HepG2 (cell line): ENCODE results near the gene UPB1. TPM values are rescaled to one million over a fixed set of nuclear protein-coding genes. Genes with fewer than 3 reads are reported as not detected.

Source experiments
- BORCS8-MEF2B ChIP-seq: sonication (generic); formaldehyde crosslinking; IDR thresholded peaks from 2 replicates; pipeline ENCODE4 v1.8.0; 2022; ENCODE audit warnings: mild to moderate bottlenecking, missing genetic modification reagents
- CBX1 ChIP-seq: IDR thresholded peaks from one replicate; pipeline ENCODE4 v1.6.1; 2016; ENCODE audit warnings: antibody characterized with exemption, low read depth
- CERS6 ChIP-seq: sonication (generic); formaldehyde crosslinking; IDR thresholded peaks from 2 replicates; pipeline ENCODE4 v1.5.0; 2020; ENCODE audit warnings: missing genetic modification reagents
- EED ChIP-seq: sonication (generic); formaldehyde crosslinking; IDR thresholded peaks from 2 replicates; pipeline ENCODE4 v1.5.0; 2020; ENCODE audit warnings: mild to moderate bottlenecking, missing genetic modification reagents
- GLI4 ChIP-seq: sonication (generic); formaldehyde crosslinking; IDR thresholded peaks from 2 replicates; pipeline ENCODE4 v1.5.1; 2020; ENCODE audit warnings: missing genetic modification reagents, mild to moderate bottlenecking, moderate library complexity, borderline replicate concordance
- HCFC1 ChIP-seq: fragments of 150-350 bp; IDR thresholded peaks from 2 replicates; pipeline ENCODE4 v1.6.1; 2014; ENCODE audit warnings: low read depth, low read length
- KDM2A ChIP-seq: sonication (generic); formaldehyde crosslinking; IDR thresholded peaks from 2 replicates; pipeline ENCODE4 v1.4.0; 2020; ENCODE audit warnings: low read depth, missing genetic modification reagents, borderline replicate concordance
- KDM6A ChIP-seq: IDR thresholded peaks from 2 replicates; pipeline ENCODE4 v1.6.1; 2016; ENCODE audit warnings: low read depth
- MAFG ChIP-seq: sonication (generic); formaldehyde crosslinking; IDR thresholded peaks from 2 replicates; pipeline ENCODE4 v1.5.1; 2020; ENCODE audit warnings: mild to moderate bottlenecking, missing genetic modification reagents
- MATR3 ChIP-seq: sonication (generic); formaldehyde crosslinking; IDR thresholded peaks from 2 replicates; pipeline ENCODE4 v1.4.0; 2020; ENCODE audit warnings: missing genetic modification reagents
- MXI1 ChIP-seq: IDR thresholded peaks from 3 replicates; pipeline ENCODE4 v1.6.1; 2012; ENCODE audit warnings: low read depth, low read length, inconsistent platforms, borderline replicate concordance
- NCOA1 ChIP-seq: sonication (generic); formaldehyde crosslinking; IDR thresholded peaks from 2 replicates; pipeline ENCODE4 v1.9.0; 2021; ENCODE audit warnings: missing genetic modification reagents
- NFKB2 ChIP-seq: sonication (generic); formaldehyde crosslinking; IDR thresholded peaks from 2 replicates; pipeline ENCODE4 v1.4.0; 2020; ENCODE audit warnings: missing genetic modification reagents, borderline replicate concordance
- NR1H2 ChIP-seq: sonication (generic); formaldehyde crosslinking; IDR thresholded peaks from 2 replicates; pipeline ENCODE4 v1.8.1; 2022; ENCODE audit warnings: low read depth, missing genetic modification reagents, borderline replicate concordance
- RFXANK ChIP-seq: IDR thresholded peaks from 2 replicates; pipeline ENCODE4 v1.6.1; 2016
- SMARCE1 ChIP-seq: fragments of 450-650 bp; IDR thresholded peaks from 2 replicates; pipeline ENCODE4 v1.6.1; 2017; ENCODE audit warnings: borderline replicate concordance
- SP140L ChIP-seq: sonication (generic); formaldehyde crosslinking; IDR thresholded peaks from 2 replicates; pipeline ENCODE4 v1.4.0; 2020; ENCODE audit warnings: missing genetic modification reagents, borderline replicate concordance
- SP4 ChIP-seq: sonication (generic); formaldehyde crosslinking; IDR thresholded peaks from 2 replicates; pipeline ENCODE4 v1.8.1; 2023; ENCODE audit warnings: mild to moderate bottlenecking, missing genetic modification reagents
- TFAP4 ChIP-seq: sonication (generic); IDR thresholded peaks from 2 replicates; pipeline ENCODE4 v1.6.1; 2016; ENCODE audit warnings: low read depth, borderline replicate concordance
- TGIF2 ChIP-seq: IDR thresholded peaks from 2 replicates; pipeline ENCODE4 v1.6.1; 2016; ENCODE audit warnings: control low read depth, missing compliant biosample characterization
- ZKSCAN8 ChIP-seq: IDR thresholded peaks from 2 replicates; pipeline ENCODE4 v1.6.1; 2016; ENCODE audit warnings: borderline replicate concordance, missing genetic modification reagents, missing compliant biosample characterization
- ZNF430 ChIP-seq: sonication (generic); formaldehyde crosslinking; IDR thresholded peaks from 2 replicates; pipeline ENCODE4 v1.9.0; 2021; ENCODE audit warnings: mild to moderate bottlenecking, missing genetic modification reagents
- ZNF737 ChIP-seq: sonication (generic); formaldehyde crosslinking; IDR thresholded peaks from 2 replicates; pipeline ENCODE4 v1.5.0; 2020; ENCODE audit warnings: missing genetic modification reagents, mild to moderate bottlenecking, borderline replicate concordance
- ZNF747 ChIP-seq: sonication (generic); formaldehyde crosslinking; IDR thresholded peaks from 2 replicates; pipeline ENCODE4 v1.8.1; 2023; ENCODE audit warnings: missing genetic modification reagents, mild to moderate bottlenecking, borderline replicate concordance
- polyA plus RNA-seq, 8 experiments: library from polyadenylated mRNA; depleted of rRNA in 3 of 8; stranded (reverse) in 7 of 8; unstranded in 1 of 8; fragments of >200 nt; fragmentation: Illumina TruSeq in 4 of 8; extraction: Trizol in 4 of 8; gene quantifications; 2 replicates each; pipeline versions ENCODE4 v1.2.1 to v1.2.3, GENCODE V29; 2011 to 2016; ENCODE audit warnings: low read depth in 4 of 8, missing spikeins in 1 of 8, mixed read lengths in 1 of 8; ENCODE audit not compliant: insufficient read depth in 1 of 8
- total RNA-seq, 5 experiments: library from RNA; depleted of rRNA; stranded (reverse); fragments of >200 nt; fragmentation: Illumina TruSeq; extraction: Trizol; gene quantifications; 2 replicates each; pipeline ENCODE4 v1.2.3, GENCODE V29; 2016; ENCODE audit warnings: low read depth in 1 of 5
- TF ChIP-seq, protein P1 (sequence below): IDR thresholded peaks from 2 replicates; pipeline ENCODE4 v1.6.1; 2012; ENCODE audit warnings: low read length, improper control_type of control experiment

The UPB1 gene
- total and polyA plus RNA-seq, 2 of the 13 experiments (the other 11 are each of a cell fraction or from before 2014, with no cell fraction given), result 0.38 to 1.2 TPM

DNA sequence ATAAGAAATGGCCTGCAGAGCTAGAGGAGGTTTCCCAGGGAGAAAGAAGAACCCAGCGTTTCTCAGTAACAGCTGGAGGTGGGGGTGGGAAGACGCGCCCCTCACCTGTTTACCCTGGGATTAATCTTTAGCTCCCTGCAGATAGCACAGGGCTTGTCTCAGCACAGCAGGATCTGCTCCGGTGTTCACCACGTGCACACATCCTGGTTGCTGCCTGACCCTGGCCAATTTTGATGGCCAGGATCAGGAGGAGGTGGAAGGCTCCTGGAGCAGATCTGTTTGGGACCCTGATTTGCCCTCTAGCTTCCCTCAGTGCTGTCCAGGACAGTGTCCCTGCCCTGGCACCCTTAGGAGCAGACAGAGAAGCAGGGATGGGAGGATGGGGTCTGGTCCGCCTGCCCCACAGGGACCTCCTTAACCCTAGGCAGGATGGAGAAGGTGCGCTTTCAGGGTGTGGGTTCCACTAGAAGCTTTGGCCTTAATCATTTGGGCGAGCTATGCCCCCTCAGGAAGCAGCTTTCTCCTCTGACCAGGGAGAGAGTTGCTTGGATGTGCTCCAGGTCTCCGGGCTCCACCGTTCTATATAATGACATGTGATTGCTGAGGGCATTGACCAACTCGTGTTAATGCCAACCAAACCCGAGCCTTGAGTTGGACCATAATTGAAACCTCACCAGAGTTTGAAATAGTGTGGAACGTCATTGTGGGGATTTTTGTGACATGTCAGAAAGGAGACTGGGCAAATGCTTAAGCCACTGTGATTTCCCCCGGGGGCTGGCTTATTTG, 19.3 kb downstream of the UPB1 start (continued):
- TF ChIP-seq KDM2A, result peak; percentile 88
- no peak; the same call in 1 of the 2 replicates for TF ChIP-seq NR1H2 (CRISPR knock-in tag)
- peak; percentile 68; the same call in 1 of the 2 replicates for TF ChIP-seq NCOA1
- TF ChIP-seq CERS6 (CRISPR knock-in tag), result no peak
- no peak for TF ChIP-seq MAFG (CRISPR knock-in tag)
- TF ChIP-seq ZNF747 (CRISPR knock-in tag), result peak; percentile 97
- peak; percentile 71 for TF ChIP-seq CBX1
- no peak for TF ChIP-seq HCFC1
- no peak for TF ChIP-seq ZNF737
- peak; percentile 91; the same call in 1 of the 2 replicates for TF ChIP-seq SP140L (CRISPR knock-in tag)
- TF ChIP-seq MXI1, result peak; percentile 80; the same call in 2 of the 3 replicates
- TF ChIP-seq BORCS8-MEF2B (CRISPR knock-in tag), result peak; percentile 98
- TF ChIP-seq SP4 (CRISPR knock-in tag), result no peak; the same call in 1 of the 2 replicates
- TF ChIP-seq EED (CRISPR knock-in tag), result peak; percentile 44; the same call in 1 of the 2 replicates
- TF ChIP-seq SMARCE1, result no peak
- TF ChIP-seq KDM6A, result peak; percentile 92
- TF ChIP-seq RFXANK (CRISPR knock-in tag), result peak; percentile 93
- no peak for TF ChIP-seq MATR3 (CRISPR knock-in tag)
- peak; percentile 74; the same call in 1 of the 2 replicates for TF ChIP-seq TGIF2
- TF ChIP-seq, protein P1, sequence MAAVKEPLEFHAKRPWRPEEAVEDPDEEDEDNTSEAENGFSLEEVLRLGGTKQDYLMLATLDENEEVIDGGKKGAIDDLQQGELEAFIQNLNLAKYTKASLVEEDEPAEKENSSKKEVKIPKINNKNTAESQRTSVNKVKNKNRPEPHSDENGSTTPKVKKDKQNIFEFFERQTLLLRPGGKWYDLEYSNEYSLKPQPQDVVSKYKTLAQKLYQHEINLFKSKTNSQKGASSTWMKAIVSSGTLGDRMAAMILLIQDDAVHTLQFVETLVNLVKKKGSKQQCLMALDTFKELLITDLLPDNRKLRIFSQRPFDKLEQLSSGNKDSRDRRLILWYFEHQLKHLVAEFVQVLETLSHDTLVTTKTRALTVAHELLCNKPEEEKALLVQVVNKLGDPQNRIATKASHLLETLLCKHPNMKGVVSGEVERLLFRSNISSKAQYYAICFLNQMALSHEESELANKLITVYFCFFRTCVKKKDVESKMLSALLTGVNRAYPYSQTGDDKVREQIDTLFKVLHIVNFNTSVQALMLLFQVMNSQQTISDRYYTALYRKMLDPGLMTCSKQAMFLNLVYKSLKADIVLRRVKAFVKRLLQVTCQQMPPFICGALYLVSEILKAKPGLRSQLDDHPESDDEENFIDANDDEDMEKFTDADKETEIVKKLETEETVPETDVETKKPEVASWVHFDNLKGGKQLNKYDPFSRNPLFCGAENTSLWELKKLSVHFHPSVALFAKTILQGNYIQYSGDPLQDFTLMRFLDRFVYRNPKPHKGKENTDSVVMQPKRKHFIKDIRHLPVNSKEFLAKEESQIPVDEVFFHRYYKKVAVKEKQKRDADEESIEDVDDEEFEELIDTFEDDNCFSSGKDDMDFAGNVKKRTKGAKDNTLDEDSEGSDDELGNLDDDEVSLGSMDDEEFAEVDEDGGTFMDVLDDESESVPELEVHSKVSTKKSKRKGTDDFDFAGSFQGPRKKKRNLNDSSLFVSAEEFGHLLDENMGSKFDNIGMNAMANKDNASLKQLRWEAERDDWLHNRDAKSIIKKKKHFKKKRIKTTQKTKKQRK, result no peak
- TF ChIP-seq ZKSCAN8, result peak; percentile 95
- TF ChIP-seq TFAP4, result peak; percentile 99
- TF ChIP-seq NFKB2 (CRISPR knock-in tag), result peak; percentile 96; the same call in 1 of the 2 replicates
- TF ChIP-seq GLI4 (CRISPR knock-in tag), result no peak
- peak; percentile 100 for TF ChIP-seq ZNF430
